Keratinocyte (primary cell): ENCODE data around the gene LSP1. TPM values are rescaled to one million over a fixed set of nuclear protein-coding genes. Genes with fewer than 3 reads are reported as not detected.

ENCODE experiments used
- DNase-seq: peaks from one replicate; pipeline ENCODE4 v3.0.0-alpha.2; 2011; ENCODE audit warnings: low read depth, missing footprints, low spot score
- FAIRE-seq: peaks from 2 replicates; lab custom pipeline; 2011; peaks lifted over from hg19 to GRCh38; lab: Jason Lieb, UNC
- H2AFZ ChIP-seq: 2 replicates; pipeline ENCODE4 v1.6.0; 2012; ENCODE audit warnings: low read length, control low read depth, inconsistent platforms; ENCODE audit not compliant: control insufficient read depth
- H3K27ac ChIP-seq: 2 replicates; pipeline ENCODE4 v1.5.1; 2011; ENCODE audit warnings: low read length; ENCODE audit not compliant: control insufficient read depth, insufficient read depth
- H3K27me3 ChIP-seq: 3 replicates; pipeline ENCODE4 v1.6.0; 2011; ENCODE audit warnings: low read length; ENCODE audit not compliant: control insufficient read depth, insufficient read depth; ENCODE audit errors: extremely low read depth
- H3K36me3 ChIP-seq, 2 experiments: 2 replicates in 1 of 2; 3 replicates in 1 of 2; pipeline ENCODE4 v1.5.1; 2011; ENCODE audit warnings: low read length in 2 of 2, mild to moderate bottlenecking in 1 of 2; ENCODE audit not compliant: control insufficient read depth in 2 of 2, insufficient read depth in 2 of 2; ENCODE audit errors: extremely low read depth in 1 of 2
- H3K4me1 ChIP-seq: 3 replicates; pipeline ENCODE4 v1.5.1; 2011; ENCODE audit warnings: low read length; ENCODE audit not compliant: control insufficient read depth, insufficient read depth; ENCODE audit errors: extremely low read depth
- H3K4me2 ChIP-seq: 3 replicates; pipeline ENCODE4 v1.6.0; 2011; ENCODE audit warnings: low read depth, low read length; ENCODE audit not compliant: control insufficient read depth, insufficient read depth; ENCODE audit errors: extremely low read depth
- H3K4me3 ChIP-seq, 3 experiments: fragments of 200-600 bp in 1 of 3; sonication (generic) in 1 of 3; 2 replicates in 2 of 3; 3 replicates in 1 of 3; pipeline ENCODE4 v1.5.1; 2011 to 2016; ENCODE audit warnings: low read length in 3 of 3, mild to moderate bottlenecking in 3 of 3, control low read depth in 2 of 3, inconsistent platforms in 1 of 3, low read depth in 1 of 3, mixed read lengths in 1 of 3, mixed run types in 1 of 3, moderate library complexity in 1 of 3; ENCODE audit not compliant: control insufficient read depth in 2 of 3, insufficient read depth in 2 of 3; ENCODE audit errors: extremely low read depth in 1 of 3
- H3K79me2 ChIP-seq: 2 replicates; pipeline ENCODE4 v1.6.0; 2012; ENCODE audit warnings: low read length; ENCODE audit not compliant: control insufficient read depth, insufficient read depth
- H3K9ac ChIP-seq: 3 replicates; pipeline ENCODE4 v1.6.0; 2011; ENCODE audit warnings: low read length; ENCODE audit not compliant: control insufficient read depth, insufficient read depth; ENCODE audit errors: extremely low read depth
- H3K9me1 ChIP-seq: 3 replicates; pipeline ENCODE4 v1.6.0; 2011; ENCODE audit warnings: low read length; ENCODE audit not compliant: control insufficient read depth, insufficient read depth; ENCODE audit errors: extremely low read depth
- H3K9me3 ChIP-seq: 2 replicates; pipeline ENCODE4 v1.5.1; 2012; ENCODE audit warnings: low read depth, low read length; ENCODE audit not compliant: control insufficient read depth
- H4K20me1 ChIP-seq: 3 replicates; pipeline ENCODE4 v1.6.0; 2011; ENCODE audit warnings: low read length; ENCODE audit not compliant: control insufficient read depth, insufficient read depth; ENCODE audit errors: extremely low read depth
- CTCF ChIP-seq, 3 experiments: IDR thresholded peaks in 1 of 3; conservative IDR thresholded peaks in 1 of 3; optimal IDR thresholded peaks in 1 of 3; 2 replicates in 2 of 3; 3 replicates in 1 of 3; pipeline versions ENCODE3 to v1.5.1; 2011; ENCODE audit warnings: low read length in 3 of 3, mild to moderate bottlenecking in 3 of 3, moderate library complexity in 2 of 3, control low read depth in 1 of 3, inconsistent platforms in 1 of 3; ENCODE audit not compliant: insufficient read depth in 2 of 3; ENCODE audit errors: extremely low read depth in 1 of 3
- EZH2 ChIP-seq: IDR thresholded peaks from one replicate; pipeline ENCODE4 v1.6.1; 2012; ENCODE audit warnings: inconsistent platforms, mild to moderate bottlenecking, low read length, moderate library complexity
- dilution Hi-C: fragments of 300-500 bp; cut with MboI; formaldehyde crosslinking; loops from one replicate; pipeline ENCODE4 v1.7.0; 2020; ENCODE audit warnings: low sequenced_read_pairs; ENCODE audit not compliant: extremely low pct_ligation_motif_present
- polyA plus RNA-seq, 5 experiments: library from polyadenylated mRNA; depleted of rRNA in 3 of 5; stranded (reverse) in 3 of 5; stranded (forward) in 1 of 5; unstranded in 1 of 5; fragments of >200 nt; gene quantifications; 1 replicate in 1 of 5; 2 replicates in 3 of 5; 3 replicates in 1 of 5; pipeline versions ENCODE4 v1.2.1 to v1.2.3, GENCODE V29; 2011 to 2012; ENCODE audit warnings: missing spikeins in 2 of 5, low read depth in 1 of 5, low replicate concordance in 1 of 5

LSP1 gene
- polyA plus RNA-seq, 1 donor (not counting 4 experiments of a cell fraction or from before 2014, with no cell fraction given), result 0.94 TPM

- Histone ChIP-seq H3K27ac (no peak overlapping the region), H3K36me3 (no peaks in the 10 kb centered on the region), H4K20me1 (no peaks in the 10 kb centered on the region), H3K79me2 (no peaks in the 10 kb centered on the region), H3K4me2 (no peak overlapping the region), H3K4me1 (no peaks in the 10 kb centered on the region), H2AFZ (no peak overlapping the region), H3K9me1 (no peaks in the 10 kb centered on the region), H3K4me3 (no peak overlapping the region), H3K9me3 (no peaks in the 10 kb centered on the region), H3K9ac (no peak overlapping the region), H3K27me3 (peaks cover 10% of the 10 kb centered on the region)
- TF ChIP-seq CTCF (optimal IDR thresholded peaks at IDR 0.05 in 1 of 3, IDR thresholded peaks at IDR 0.05 in 1 of 3, conservative IDR thresholded peaks at IDR 0.05 in 1 of 3; ENCODE audit: extremely low read depth in 1 of 3, insufficient read depth in 2 of 3, low read length in 3 of 3) (no peak), EZH2 (no peak)
- no peak for DNase-seq
- no peak for FAIRE-seq
- dilution Hi-C loops, result no loop called here
These were observed 60.6 kb downstream of the LSP1 start for GRCh38 chr11:1913271-1914060.

GRCh38 chr11:1915795-1916131 is 62.9 kb downstream of the LSP1 start:
- H3K4me3 ChIP-seq, result no peak overlapping the region
- dilution Hi-C loops, result no loop called here
- H3K9ac ChIP-seq, result no peak overlapping the region
- H3K79me2 ChIP-seq, result no peaks in the 10 kb centered on the region
- DNase-seq, result no peak
- H3K4me2 ChIP-seq, result no peak overlapping the region
- TF ChIP-seq EZH2 (no peak), CTCF (optimal IDR thresholded peaks at IDR 0.05 in 1 of 3, IDR thresholded peaks at IDR 0.05 in 1 of 3, conservative IDR thresholded peaks at IDR 0.05 in 1 of 3; ENCODE audit: extremely low read depth in 1 of 3, insufficient read depth in 2 of 3, low read length in 3 of 3) (no peak)
- H3K36me3 ChIP-seq, result no peaks in the 10 kb centered on the region
- H2AFZ ChIP-seq, result no peak overlapping the region
- H3K9me3 ChIP-seq, result no peaks in the 10 kb centered on the region
- no peaks in the 10 kb centered on the region for H4K20me1 ChIP-seq
- no peaks in the 10 kb centered on the region for H3K9me1 ChIP-seq
- H3K27me3 ChIP-seq, result peaks cover 10% of the 10 kb centered on the region
- no peaks in the 10 kb centered on the region for H3K4me1 ChIP-seq
- H3K27ac ChIP-seq, result no peak overlapping the region
- no peak for FAIRE-seq
